ENCODE measurements around the gene F10. TPM values are rescaled to one million over a fixed set of nuclear protein-coding genes. Genes with fewer than 3 reads are reported as not detected.

The F10 gene
- total RNA-seq, 3 donors from 2014 or later (not counting 1 experiment from before 2014, with no cell fraction given): not detected

- 90% methylated on average over 30 of the region's 30 CpGs for WGBS (ENCODE audit: insufficient coverage)
- H3K4me3 Mint-ChIP-seq: no peak overlapping the region
- DNase-seq (no peak), ATAC-seq (no peak)
- no peaks in the 10 kb centered on the region for H3K27me3 ChIP-seq (ENCODE audit: control insufficient read depth, insufficient read depth, low read length)
- H3K9me3 Mint-ChIP-seq: no peaks in the 10 kb centered on the region
- intact Hi-C loops (cut with micrococcal nuclease): no loop called here
- H3K4me1 Mint-ChIP-seq: no peaks in the 10 kb centered on the region
- H3K36me3 Mint-ChIP-seq: no peaks in the 10 kb centered on the region
- H3K27me3 Mint-ChIP-seq (ENCODE audit: low read depth in 2 of 2): no peaks in the 10 kb centered on the region
- no peaks in the 10 kb centered on the region for H3K36me3 ChIP-seq (ENCODE audit: control insufficient read depth, insufficient read depth, low read length)
- H3K4me1 ChIP-seq (ENCODE audit: control insufficient read depth, insufficient read depth, low read length): no peaks in the 10 kb centered on the region
- H3K27ac ChIP-seq (ENCODE audit: low read length): no peak overlapping the region
- no peaks in the 10 kb centered on the region for H3K9me3 ChIP-seq (ENCODE audit: control insufficient read depth, insufficient read depth, low read length)
- no peak overlapping the region for H3K27ac Mint-ChIP-seq
- TF ChIP-seq CTCF (IDR thresholded peaks at IDR 0.05): no peak
- no peak overlapping the region for H3K4me3 ChIP-seq (ENCODE audit: low read length)
Measured at GRCh38 chr13:113091211-113091771, 31.3 kb upstream of the F10 start.

- no peak for DNase-seq
- no peak overlapping the region for H3K4me3 Mint-ChIP-seq
- no peaks in the 10 kb centered on the region for H3K27me3 ChIP-seq (ENCODE audit: control insufficient read depth, insufficient read depth, low read length)
- H3K4me1 Mint-ChIP-seq: no peaks in the 10 kb centered on the region
- no peaks in the 10 kb centered on the region for H3K9me3 Mint-ChIP-seq
- 87% methylated on average over 33 of the region's 33 CpGs for WGBS (ENCODE audit: insufficient coverage)
- no peak overlapping the region for H3K27ac ChIP-seq (ENCODE audit: low read length)
- no peak overlapping the region for H3K27ac Mint-ChIP-seq
- intact Hi-C loops (cut with micrococcal nuclease): no loop called here
- no peaks in the 10 kb centered on the region for H3K4me1 ChIP-seq (ENCODE audit: control insufficient read depth, insufficient read depth, low read length)
- H3K27me3 Mint-ChIP-seq (ENCODE audit: low read depth in 2 of 2): no peaks in the 10 kb centered on the region
- H3K9me3 ChIP-seq (ENCODE audit: control insufficient read depth, insufficient read depth, low read length): no peaks in the 10 kb centered on the region
- no peaks in the 10 kb centered on the region for H3K36me3 Mint-ChIP-seq
- no peak overlapping the region for H3K4me3 ChIP-seq (ENCODE audit: low read length)
- no peak for TF ChIP-seq CTCF (IDR thresholded peaks at IDR 0.05)
- no peak for ATAC-seq
- no peaks in the 10 kb centered on the region for H3K36me3 ChIP-seq (ENCODE audit: control insufficient read depth, insufficient read depth, low read length)
Measured at GRCh38 chr13:113091891-113092775, 30.5 kb upstream of the F10 start.

GRCh38 chr13:113092776-113093579 is 29.6 kb upstream of the F10 start:
- no peaks in the 10 kb centered on the region for H3K9me3 Mint-ChIP-seq
- H3K27me3 Mint-ChIP-seq (ENCODE audit: low read depth in 2 of 2): no peaks in the 10 kb centered on the region
- Histone ChIP-seq H3K4me3 (ENCODE audit: low read length) (no peak overlapping the region), H3K36me3 (ENCODE audit: control insufficient read depth, insufficient read depth, low read length) (no peaks in the 10 kb centered on the region), H3K27me3 (ENCODE audit: control insufficient read depth, insufficient read depth, low read length) (no peaks in the 10 kb centered on the region), H3K27ac (ENCODE audit: low read length) (no peak overlapping the region), H3K9me3 (ENCODE audit: control insufficient read depth, insufficient read depth, low read length) (no peaks in the 10 kb centered on the region), H3K4me1 (ENCODE audit: control insufficient read depth, insufficient read depth, low read length) (no peaks in the 10 kb centered on the region)
- intact Hi-C loops (cut with micrococcal nuclease): no loop called here
- DNase-seq (no peak), ATAC-seq (no peak)
- no peaks in the 10 kb centered on the region for H3K4me1 Mint-ChIP-seq
- no peaks in the 10 kb centered on the region for H3K36me3 Mint-ChIP-seq
- H3K27ac Mint-ChIP-seq: no peak overlapping the region
- H3K4me3 Mint-ChIP-seq: no peak overlapping the region
- WGBS (ENCODE audit: insufficient coverage): 93% methylated on average over 25 of the region's 25 CpGs
- no peak for TF ChIP-seq CTCF (IDR thresholded peaks at IDR 0.05)
